ENCODE results near the gene ZMYM2.

ZMYM2 gene

GRCh38 chr13:20101467-20102316 lies 143.2 kb downstream of the ZMYM2 start:
- in situ Hi-C loops (cut with MboI; ENCODE audit: low sequenced_read_pairs), result no loop called here

DNA sequence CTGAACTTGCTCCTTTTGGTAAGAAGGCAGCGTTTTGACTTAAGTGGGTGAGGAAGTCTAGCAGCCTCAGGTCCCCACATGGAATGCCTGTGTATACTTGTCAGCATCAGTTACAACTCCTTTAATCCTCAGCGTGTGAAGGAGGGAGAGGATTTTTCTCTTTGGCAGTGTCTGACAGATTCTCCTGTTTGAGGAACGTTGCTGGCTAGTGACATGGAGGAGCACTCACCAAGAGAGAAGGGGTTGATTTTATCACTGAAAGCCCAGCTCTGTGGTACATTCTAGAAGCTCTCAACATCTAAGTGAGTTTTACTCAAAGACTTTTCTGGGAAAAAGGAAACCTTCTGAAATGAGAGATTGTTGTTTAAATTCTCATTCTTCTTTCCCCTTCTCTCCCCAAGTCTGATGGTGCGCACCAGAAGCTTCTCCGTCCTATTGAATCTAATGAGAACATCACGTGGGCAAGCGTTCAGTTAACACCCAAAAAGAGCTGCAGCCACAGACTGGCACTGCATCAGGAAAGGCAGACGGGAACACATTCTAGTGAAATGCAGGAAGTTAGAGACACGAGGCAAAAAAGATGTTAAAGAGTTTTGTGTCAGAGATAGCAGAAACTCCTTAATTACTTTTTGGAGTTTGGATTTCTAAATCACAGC lies 144.1 kb downstream of the ZMYM2 start:
- in situ Hi-C loops (cut with MboI; ENCODE audit: low sequenced_read_pairs), result no loop called here

DNA sequence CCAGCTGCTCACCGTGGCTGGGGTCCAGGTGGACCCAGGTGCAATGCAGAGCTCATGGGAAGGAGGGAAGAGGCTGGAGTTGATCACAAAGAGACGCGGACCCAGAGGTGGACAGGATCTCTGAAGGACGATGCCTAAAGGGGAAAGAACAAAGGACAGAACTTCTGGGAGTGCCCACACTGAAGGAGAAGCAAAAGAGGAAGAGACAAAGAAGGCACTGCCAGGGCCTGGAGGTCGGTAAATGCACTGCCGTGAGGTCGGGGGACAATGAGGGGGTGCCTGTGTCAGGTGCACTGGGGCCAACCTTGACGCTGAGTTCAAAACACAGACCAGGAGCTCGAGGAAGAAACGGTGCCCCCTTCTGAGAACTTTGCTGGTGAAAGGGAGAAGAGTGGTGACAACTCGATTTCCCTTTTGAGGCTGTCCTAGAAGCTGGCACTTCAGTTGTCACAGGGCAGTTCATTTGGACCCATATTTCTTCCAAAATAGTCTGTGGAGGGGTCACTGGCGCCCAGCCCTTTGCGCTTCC lies 146.7 kb downstream of the ZMYM2 start:
- in situ Hi-C loops (cut with MboI; ENCODE audit: low sequenced_read_pairs), result no loop called here

DNA sequence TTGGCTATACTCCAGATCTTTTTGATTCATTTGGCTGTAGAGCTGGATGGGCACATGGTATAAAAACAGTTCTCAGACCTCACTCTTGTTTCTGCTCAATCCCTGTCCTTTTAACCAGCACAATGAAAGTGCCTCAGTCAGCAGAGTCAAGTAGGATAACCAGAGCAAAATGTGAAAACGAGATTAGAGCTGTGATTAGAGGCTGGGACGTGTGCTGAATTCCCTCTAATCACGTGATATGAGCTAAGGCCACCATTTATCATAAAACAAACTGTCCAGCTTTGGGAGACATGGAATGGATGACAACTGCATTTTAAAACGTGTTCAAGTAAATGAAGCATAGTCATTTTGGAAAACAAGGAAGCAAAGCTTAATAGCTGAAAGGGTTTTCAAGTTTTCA lies 148.2 kb downstream of the ZMYM2 start:
- in situ Hi-C loops (cut with MboI; ENCODE audit: low sequenced_read_pairs), result no loop called here

DNA sequence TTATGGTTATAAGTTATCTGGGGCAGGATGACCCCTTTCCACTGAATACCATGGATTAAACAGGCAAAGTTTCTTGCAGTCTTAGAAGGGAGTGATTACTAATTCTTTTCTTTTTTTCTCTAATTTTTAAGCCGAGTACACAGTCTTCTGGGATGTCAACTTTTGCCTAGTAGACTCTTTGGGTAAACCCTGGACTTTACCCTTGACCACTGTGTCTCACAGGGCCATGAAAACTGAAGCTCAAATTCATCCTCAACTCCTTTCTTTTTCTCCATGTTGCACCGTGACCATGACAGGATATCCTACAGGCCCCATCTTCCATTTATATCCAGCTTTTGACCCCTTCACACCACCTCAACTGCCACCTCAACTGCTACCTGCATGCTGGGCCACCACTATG lies 150.5 kb downstream of the ZMYM2 start:
- in situ Hi-C loops (cut with MboI; ENCODE audit: low sequenced_read_pairs), result no loop called here

DNA sequence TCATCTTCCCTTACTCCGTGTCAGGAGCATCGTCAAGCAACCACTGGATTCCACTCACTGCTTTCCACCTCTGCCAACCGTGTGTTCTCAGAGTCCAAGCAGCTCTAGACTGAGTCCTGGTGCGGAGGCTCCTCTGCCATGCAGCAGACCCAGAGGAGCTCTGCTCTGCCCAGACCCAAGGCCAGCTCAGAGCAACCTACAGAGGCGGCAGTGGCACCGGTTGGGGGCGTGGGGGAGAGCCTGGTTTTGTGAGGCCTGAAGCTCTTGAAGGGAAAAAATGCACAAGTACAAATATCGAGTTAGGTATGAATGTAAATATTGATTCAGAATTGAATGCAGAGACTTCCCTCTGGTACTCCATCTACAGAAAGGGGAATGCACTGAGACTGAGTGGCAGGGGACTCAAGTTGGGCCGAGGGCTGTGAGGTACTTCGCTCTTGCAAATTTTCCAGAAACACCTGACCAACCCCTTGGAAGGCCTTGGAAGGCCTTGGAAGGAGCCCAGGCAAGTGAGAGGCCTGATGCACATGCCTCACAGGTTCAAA lies 155.6 kb downstream of the ZMYM2 start:
- in situ Hi-C loops (cut with MboI; ENCODE audit: low sequenced_read_pairs), result no loop called here

DNA sequence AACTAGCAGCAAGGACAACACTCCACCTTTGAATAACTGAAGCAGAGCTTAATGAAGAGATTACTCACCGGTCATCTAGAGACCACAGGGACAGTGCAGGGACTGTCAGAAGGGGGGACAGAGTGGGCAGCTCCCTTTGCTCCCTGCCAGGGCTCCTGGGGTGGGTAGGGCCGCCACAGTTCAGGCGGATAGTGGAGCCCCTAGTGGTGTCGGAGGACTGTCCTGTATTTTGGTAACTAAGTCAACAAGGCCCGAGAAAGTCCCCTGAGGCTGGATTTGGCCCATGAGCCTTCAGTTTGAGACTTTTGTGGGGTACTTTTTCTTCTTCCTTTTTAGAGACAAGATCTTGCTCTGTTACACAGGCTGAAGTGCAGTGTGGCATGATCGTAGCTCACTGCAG lies 157.7 kb downstream of the ZMYM2 start:
- in situ Hi-C loops (cut with MboI; ENCODE audit: low sequenced_read_pairs), result no loop called here

DNA sequence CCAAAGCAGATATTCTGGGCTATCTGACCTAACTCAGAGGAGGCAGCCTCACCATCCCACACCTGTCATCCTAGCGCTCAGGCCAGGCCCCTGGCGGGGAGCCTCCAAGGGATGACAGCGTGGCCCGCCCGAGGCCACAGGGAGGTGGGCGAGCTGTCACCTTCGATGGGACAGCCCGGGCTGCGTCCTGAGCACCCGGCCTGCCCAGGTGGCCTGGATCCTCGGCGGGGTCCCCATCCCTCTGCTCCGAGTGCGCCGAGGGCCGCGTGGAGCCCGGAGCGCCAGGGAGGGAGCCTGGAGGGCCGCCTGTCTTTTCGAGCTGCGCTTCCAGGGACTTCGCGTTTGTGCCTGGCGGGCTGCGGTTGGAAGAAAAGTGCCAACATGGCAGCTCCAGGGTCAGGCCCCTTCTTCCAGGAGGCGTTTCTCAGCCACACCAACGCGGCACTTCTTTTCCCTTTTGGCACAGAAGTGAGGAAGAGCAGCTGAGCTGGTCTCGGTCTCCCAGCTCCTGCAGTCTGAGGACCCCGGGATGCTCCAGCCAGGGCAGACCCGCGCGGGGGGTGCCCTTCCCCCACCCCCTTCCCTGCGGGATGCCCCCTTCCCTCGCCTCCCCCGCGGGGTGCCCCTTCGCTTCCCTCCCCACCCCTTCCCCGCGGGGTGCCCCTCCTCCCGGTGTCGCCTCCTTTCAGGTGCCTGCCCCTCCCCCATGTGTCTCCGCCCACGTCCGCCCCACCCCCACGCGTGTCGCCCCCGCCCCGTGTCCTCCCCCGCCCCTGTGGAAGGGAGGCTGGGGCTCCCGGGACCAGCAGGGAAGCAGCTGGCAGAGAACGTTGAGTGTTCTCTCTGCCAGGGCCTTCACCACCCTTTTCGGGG lies 160.0 kb downstream of the ZMYM2 start:
- in situ Hi-C loops (cut with MboI; ENCODE audit: low sequenced_read_pairs), result no loop called here

GRCh38 chr13:20119960-20120359 lies 161.4 kb downstream of the ZMYM2 start:
- in situ Hi-C loops (cut with MboI; ENCODE audit: low sequenced_read_pairs), result no loop called here

DNA sequence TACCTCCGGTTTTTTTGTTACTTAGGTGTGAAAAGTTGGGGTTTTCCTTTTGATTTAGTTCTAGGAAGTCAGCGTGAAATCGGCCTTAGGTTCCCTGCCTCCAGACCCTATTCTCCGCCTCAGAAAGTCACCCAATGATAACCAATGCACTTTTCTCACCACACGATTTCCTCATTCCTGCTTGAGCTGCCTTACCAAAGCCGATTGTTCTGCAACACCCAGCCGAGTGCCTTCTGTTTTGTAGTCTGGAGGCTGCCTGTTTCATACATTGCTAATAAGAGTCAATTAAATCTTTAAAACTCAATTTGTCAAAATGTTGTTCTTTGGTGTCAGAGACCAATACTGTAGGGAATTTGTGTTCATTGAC lies 162.6 kb downstream of the ZMYM2 start:
- in situ Hi-C loops (cut with MboI; ENCODE audit: low sequenced_read_pairs), result no loop called here

DNA sequence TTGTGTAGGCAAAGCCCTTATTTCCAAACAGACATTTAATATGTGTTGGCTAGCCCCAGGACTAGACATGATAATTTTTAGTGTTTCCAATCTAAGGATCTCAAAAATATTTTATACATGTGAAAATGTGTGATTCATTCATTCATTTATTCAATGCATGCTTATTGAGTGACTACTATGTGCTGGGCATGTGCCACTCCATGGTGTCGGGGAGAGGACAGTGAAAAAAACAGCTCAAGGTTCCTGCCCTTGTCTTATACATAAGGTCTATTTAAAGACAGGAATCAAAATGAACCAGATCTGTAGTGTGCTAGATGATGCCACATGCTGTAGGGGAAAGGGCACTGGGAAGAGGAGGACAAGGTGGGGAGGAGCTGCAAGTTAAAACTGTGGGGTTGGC lies 165.8 kb downstream of the ZMYM2 start:
- in situ Hi-C loops (cut with MboI; ENCODE audit: low sequenced_read_pairs), result no loop called here

DNA sequence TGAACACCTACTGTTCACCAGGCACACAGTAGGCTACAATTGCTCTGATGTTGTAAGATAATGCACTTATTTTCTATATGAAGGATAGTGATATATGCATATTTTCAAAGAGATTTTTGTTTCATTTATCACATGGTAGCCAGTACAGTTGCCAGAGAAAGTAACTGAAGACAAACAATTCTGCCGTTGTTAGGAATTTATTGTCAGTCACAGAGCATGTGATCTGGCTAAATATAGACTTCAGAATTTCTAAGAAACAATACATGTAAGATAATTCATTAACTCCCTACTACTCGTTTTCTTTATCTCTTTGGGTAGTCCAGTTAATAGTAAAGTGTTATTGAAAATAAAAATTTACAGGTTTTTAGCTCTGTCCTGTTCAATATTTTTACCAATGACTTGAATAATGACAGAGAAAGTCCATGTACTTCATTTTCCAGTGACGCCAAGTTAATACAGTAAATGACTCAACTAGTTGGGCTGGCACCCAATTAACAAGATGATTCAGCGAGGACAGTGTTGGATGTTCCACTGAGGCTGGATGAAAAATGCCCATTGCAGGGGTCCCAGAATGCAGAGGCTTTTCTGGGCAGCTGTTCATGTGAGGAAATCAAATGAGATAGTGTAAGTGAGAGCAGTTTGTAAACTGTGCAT lies 166.7 kb downstream of the ZMYM2 start:
- in situ Hi-C loops (cut with MboI; ENCODE audit: low sequenced_read_pairs), result no loop called here

- in situ Hi-C loops (cut with MboI; ENCODE audit: low sequenced_read_pairs), result no loop called here
These were observed 167.2 kb downstream of the ZMYM2 start for GRCh38 chr13:20125783-20126165.

- in situ Hi-C loops (cut with MboI; ENCODE audit: low sequenced_read_pairs), result no loop called here
These were observed 168.2 kb downstream of the ZMYM2 start for GRCh38 chr13:20126541-20127261.

GRCh38 chr13:20127262-20127561 lies 168.7 kb downstream of the ZMYM2 start:
- in situ Hi-C loops (cut with MboI; ENCODE audit: low sequenced_read_pairs), result no loop called here

DNA sequence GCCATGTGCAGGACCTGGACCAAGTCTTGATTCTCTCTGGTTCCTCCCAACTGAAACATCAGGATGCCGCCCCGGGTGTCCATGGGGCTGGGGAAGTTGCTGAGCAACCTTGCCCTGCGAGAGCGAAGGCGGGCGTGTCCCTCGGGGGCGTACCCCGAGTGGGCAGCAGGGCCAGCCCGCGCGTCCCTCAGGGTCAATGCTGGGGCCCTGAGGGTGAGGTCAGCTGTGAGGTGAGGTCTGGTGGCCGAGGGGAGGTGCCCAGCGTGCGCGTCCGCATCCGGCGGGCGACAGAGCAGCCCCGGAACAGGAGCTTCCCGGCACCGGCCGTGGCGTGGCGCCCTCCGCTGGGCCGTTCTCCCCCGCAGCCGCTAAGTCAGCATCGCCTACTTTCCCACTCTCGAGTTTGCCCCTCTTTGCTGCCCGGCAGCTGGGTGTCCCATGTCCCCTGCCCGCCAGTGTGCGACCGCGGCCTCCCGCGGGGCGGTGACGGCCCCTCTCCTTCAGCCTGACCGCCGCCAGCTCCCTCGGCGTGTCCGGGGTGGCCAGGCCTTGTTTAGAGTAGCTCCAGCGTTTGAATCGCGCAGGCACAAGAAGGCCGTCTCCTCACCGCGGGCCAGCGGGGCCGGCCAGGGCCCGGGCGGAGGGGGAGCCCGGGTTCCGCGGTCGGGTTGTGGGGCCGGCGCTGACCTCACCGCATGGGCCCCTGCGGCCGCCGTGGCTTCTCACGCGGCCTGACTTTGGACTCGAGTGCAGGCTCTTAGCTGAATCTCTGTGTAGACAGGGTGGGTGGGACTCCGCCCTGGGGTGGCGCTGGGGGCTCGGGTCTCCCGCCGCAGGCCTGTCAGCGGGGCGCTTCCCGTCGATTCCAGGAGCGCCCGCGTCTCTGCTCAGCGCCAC lies 169.3 kb downstream of the ZMYM2 start:
- in situ Hi-C loops (cut with MboI; ENCODE audit: low sequenced_read_pairs), result no loop called here

DNA sequence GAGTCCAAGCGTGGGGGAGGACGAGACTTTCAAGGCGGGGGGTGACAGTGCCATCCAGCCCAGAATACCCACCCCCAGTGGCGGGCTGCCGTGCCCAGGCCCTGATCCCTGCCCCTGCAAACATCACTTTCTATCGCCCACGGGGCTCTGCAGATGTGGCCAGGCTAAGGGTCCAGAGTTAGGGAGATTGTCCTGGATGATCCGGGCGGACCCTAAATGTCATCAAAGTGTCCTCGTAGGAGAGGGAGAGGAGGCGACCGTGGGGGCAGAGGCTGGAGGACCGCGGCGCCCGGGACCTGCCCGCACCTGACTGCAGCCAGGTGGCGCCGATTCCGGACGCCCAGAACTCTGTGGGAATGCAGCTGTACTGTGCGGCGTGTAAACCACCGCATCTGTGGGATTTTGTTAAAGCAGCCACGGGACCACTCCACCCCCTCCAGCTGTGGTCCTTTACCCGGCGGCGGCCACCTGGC lies 170.0 kb downstream of the ZMYM2 start:
- in situ Hi-C loops (cut with MboI; ENCODE audit: low sequenced_read_pairs), result no loop called here

- in situ Hi-C loops (cut with MboI; ENCODE audit: low sequenced_read_pairs), result no loop called here
These were observed 170.5 kb downstream of the ZMYM2 start for GRCh38 chr13:20129076-20129475.

DNA sequence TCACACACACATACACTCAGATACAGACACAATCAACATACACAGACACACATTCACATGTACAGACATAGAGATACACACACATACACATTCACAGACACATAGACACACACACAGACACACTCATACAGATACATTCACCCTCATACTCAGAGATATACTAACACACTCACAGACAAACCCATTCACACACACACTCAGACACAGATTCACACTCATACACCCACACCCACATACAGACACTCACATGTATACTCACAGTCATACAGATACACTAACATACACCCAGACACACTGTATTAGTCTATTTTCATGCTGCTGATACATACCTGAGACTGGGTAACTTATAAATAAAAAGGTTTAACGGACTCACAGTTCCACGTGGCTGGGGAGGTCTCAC lies 171.5 kb downstream of the ZMYM2 start:
- in situ Hi-C loops (cut with MboI; ENCODE audit: low sequenced_read_pairs), result no loop called here

All from HL-60/S4 (cell line).